ENCODE data around the gene FAM89A.

The FAM89A gene

GRCh38 chr1:231040019-231040799 lies at the start of gene FAM89A:
Gene FAM89A (minus strand): TSS chr1:231040254. CDS start chr1:231040211, 43 bp downstream.
- DNase-seq, result peak; percentile 87

- no peak for DNase-seq
Observed at GRCh38 chr1:231084353-231084752, 44.3 kb upstream of the FAM89A start.

- DNase-seq, result no peak
Observed at GRCh38 chr1:231079163-231079562, 39.1 kb upstream of the FAM89A start.

GRCh38 chr1:231078250-231078649 lies 38.2 kb upstream of the FAM89A start:
- no peak for DNase-seq

GRCh38 chr1:231076802-231077201 lies 36.7 kb upstream of the FAM89A start:
- DNase-seq, result no peak

GRCh38 chr1:231075497-231075896 lies 35.4 kb upstream of the FAM89A start:
- DNase-seq, result no peak

GRCh38 chr1:231075020-231075419 lies 35.0 kb upstream of the FAM89A start:
- DNase-seq, result no peak

- DNase-seq, result no peak
Observed at GRCh38 chr1:231074046-231074445, 34.0 kb upstream of the FAM89A start.

GRCh38 chr1:231073331-231073730 lies 33.3 kb upstream of the FAM89A start:
- DNase-seq, result no peak

GRCh38 chr1:231072502-231073094 lies 32.5 kb upstream of the FAM89A start:
- no peak for DNase-seq

GRCh38 chr1:231072041-231072440 lies 32.0 kb upstream of the FAM89A start:
- no peak for DNase-seq

- DNase-seq, result no peak
Observed at GRCh38 chr1:231070758-231071444, 30.8 kb upstream of the FAM89A start.

GRCh38 chr1:231069333-231069732 lies 29.3 kb upstream of the FAM89A start:
- no peak for DNase-seq

GRCh38 chr1:231068762-231069161 lies 28.7 kb upstream of the FAM89A start:
- DNase-seq, result no peak

- no peak for DNase-seq
Observed at GRCh38 chr1:231065510-231066241, 25.6 kb upstream of the FAM89A start.

GRCh38 chr1:231064418-231064817 lies 24.4 kb upstream of the FAM89A start:
- no peak for DNase-seq

- no peak for DNase-seq
Observed at GRCh38 chr1:231063331-231063730, 23.3 kb upstream of the FAM89A start.

GRCh38 chr1:231062500-231063270 lies 22.6 kb upstream of the FAM89A start:
- no peak for DNase-seq

GRCh38 chr1:231059566-231060193 lies 19.6 kb upstream of the FAM89A start:
- no peak for DNase-seq

- DNase-seq, result no peak
Observed at GRCh38 chr1:231058416-231059109, 18.5 kb upstream of the FAM89A start.

GRCh38 chr1:231057410-231057809 lies 17.4 kb upstream of the FAM89A start:
- DNase-seq, result no peak

Measured in activated CD8-positive, alpha-beta memory T cell treated with anti-CD3 and anti-CD28 coated beads, Interleukin-2, amount 50 U/mL, for 48 hours (primary cell).